Aorta (tissue), 5 donors: ENCODE measurements around the gene IL1R1. TPM values are rescaled to one million over a fixed set of nuclear protein-coding genes. Genes with fewer than 3 reads are reported as not detected.

Source experiments
- ATAC-seq: fragments of 200-7000 bp; cut with Tn5 transposase; one replicate; pipeline ENCODE4 v1.9.1; 2022; ENCODE audit warnings: moderate library complexity; ENCODE audit not compliant: low FRiP score
- DNase-seq, 2 donors: peaks; one replicate each; pipeline ENCODE4 v3.0.0-alpha.2; 2020
- H3K27ac ChIP-seq, 2 donors: one replicate each; pipeline ENCODE4 v1.5.1; 2013; ENCODE audit warnings: low read length in 2 of 2, mild to moderate bottlenecking in 2 of 2, moderate library complexity in 2 of 2, control low read depth in 1 of 2, inconsistent platforms in 1 of 2, low read depth in 1 of 2
- H3K27me3 ChIP-seq, 2 donors: one replicate each; pipeline ENCODE4 v1.6.1; 2013; ENCODE audit warnings: control low read depth in 1 of 2, low read length in 1 of 2, mild to moderate bottlenecking in 1 of 2, moderate library complexity in 1 of 2; ENCODE audit not compliant: insufficient read depth in 2 of 2, control insufficient read depth in 1 of 2
- H3K36me3 ChIP-seq, 2 donors: one replicate each; pipeline ENCODE4 v1.6.1; 2013; ENCODE audit warnings: control low read depth in 1 of 2, low read length in 1 of 2, mild to moderate bottlenecking in 1 of 2; ENCODE audit not compliant: insufficient read depth in 2 of 2, control insufficient read depth in 1 of 2
- H3K4me1 ChIP-seq, 2 donors: one replicate each; pipeline ENCODE4 v1.6.1; 2013; ENCODE audit warnings: low read length in 2 of 2, control low read depth in 1 of 2, mild to moderate bottlenecking in 1 of 2, moderate library complexity in 1 of 2; ENCODE audit not compliant: insufficient read depth in 2 of 2, control insufficient read depth in 1 of 2
- H3K4me3 ChIP-seq, 2 donors: one replicate each; pipeline ENCODE4 v1.5.1; 2013; ENCODE audit warnings: low read length in 2 of 2, control low read depth in 1 of 2, mild to moderate bottlenecking in 1 of 2
- H3K9me3 ChIP-seq: one replicate; pipeline ENCODE4 v1.6.1; 2013; ENCODE audit warnings: mild to moderate bottlenecking, low read length; ENCODE audit not compliant: control insufficient read depth
- WGBS, 2 donors: extraction: QIAGEN DNeasy Blood & Tissue Kit; methylation state at CpG; one replicate each; pipeline ENCODE4 v1.1.7; 2013; 5-methylcytosine and 5-hydroxymethylcytosine counted together
- intact Hi-C, 2 donors: fragments of 100-400 bp; cut with DNase I; formaldehyde crosslinking; loops; one replicate each; pipeline versions ENCODE4 v1.14.2 to v1.15.0; 2022
- polyA plus RNA-seq, 2 donors: library from polyadenylated mRNA; stranded (reverse); fragments of 200-250 nt; gene quantifications; one replicate each; pipeline ENCODE4 v1.2.3, GENCODE V29; 2013
- total RNA-seq, 2 donors: library from RNA; stranded (reverse); fragmentation: NEBNext Ultra II Directional; extraction: Animal tissue kit (Norgen Biotek cat#: 25700); gene quantifications; one replicate each; pipeline ENCODE4 v1.2.1, GENCODE V29; 2021
- donor health status: healthy with polysubstance abuse.
- donor health status: Bipolar disorder and iron deficiency.
- donor health status: DM: no; HTN: no; CAD: no.
- donor health status: DM: no; HTN: no; CAD: no.
- donor health status: DM: yes; HTN: yes; CAD: no.

Gene IL1R1
- total and polyA plus RNA-seq, 4 donors, result 47.0 to 155 (median 92.3) TPM

DNA sequence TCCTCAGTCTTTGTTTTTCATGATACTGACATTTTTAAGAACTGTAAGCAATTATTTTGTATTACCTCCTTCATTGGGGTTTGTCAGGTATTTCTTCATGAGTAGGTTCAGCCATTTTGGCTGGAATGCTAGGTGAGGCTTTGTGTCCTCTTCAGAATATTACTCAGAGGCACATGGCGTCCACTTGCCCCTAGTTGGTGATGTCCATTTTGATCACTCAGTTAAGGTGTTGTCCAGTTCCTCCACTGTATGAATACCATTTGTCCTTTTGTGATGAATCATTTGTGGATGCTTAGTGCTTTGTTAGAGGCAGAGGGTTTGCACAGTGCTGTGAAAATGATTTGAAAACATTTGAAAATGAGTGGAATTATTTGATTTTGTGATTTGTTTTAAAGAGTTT lies 49.0 kb downstream of the IL1R1 start:
- no peaks in the 10 kb centered on the region for H3K9me3 ChIP-seq
- H3K4me1 ChIP-seq, result no peaks in the 10 kb centered on the region
- H3K4me3 ChIP-seq, result no peak overlapping the region
- H3K36me3 ChIP-seq, result no peaks in the 10 kb centered on the region
- H3K27ac ChIP-seq, result no peak overlapping the region
- WGBS, 2 donors, result 98 to 100% methylated on average over 1 of the region's 1 CpG
- no peaks in the 10 kb centered on the region for H3K27me3 ChIP-seq
- intact Hi-C loops, result no loop called here
- DNase-seq, result no peak
- no peak for ATAC-seq

DNA sequence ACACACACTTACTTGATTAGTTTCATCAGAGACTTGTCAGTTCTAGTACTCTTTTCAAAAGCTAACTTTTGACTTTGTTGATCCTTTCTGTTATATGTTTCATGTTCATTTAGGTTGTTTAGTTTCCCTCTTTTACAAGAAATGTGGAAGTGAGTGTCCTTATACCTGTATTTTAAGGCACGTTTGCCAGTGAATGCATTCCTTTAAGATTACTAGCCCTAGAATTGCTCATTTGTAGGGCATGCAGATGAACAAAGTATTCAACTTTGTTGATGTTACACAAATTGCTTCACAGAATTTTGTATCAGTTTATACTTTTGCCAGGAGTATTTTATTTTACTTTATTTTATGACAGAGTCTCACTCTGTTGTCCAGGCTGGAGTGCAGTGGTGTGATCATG lies 50.5 kb downstream of the IL1R1 start:
- 74 to 81% methylated on average over 1 of the region's 1 CpG for WGBS, 2 donors
- Histone ChIP-seq H3K27ac (no peak overlapping the region), H3K4me3 (no peak overlapping the region), H3K4me1 (no peaks in the 10 kb centered on the region), H3K27me3 (no peaks in the 10 kb centered on the region), H3K36me3 (peaks cover 0 to 2% of the 10 kb centered on the region in 2 donors), H3K9me3 (no peaks in the 10 kb centered on the region)
- DNase-seq (no peak), ATAC-seq (no peak)
- intact Hi-C loops, result no loop called here

DNA sequence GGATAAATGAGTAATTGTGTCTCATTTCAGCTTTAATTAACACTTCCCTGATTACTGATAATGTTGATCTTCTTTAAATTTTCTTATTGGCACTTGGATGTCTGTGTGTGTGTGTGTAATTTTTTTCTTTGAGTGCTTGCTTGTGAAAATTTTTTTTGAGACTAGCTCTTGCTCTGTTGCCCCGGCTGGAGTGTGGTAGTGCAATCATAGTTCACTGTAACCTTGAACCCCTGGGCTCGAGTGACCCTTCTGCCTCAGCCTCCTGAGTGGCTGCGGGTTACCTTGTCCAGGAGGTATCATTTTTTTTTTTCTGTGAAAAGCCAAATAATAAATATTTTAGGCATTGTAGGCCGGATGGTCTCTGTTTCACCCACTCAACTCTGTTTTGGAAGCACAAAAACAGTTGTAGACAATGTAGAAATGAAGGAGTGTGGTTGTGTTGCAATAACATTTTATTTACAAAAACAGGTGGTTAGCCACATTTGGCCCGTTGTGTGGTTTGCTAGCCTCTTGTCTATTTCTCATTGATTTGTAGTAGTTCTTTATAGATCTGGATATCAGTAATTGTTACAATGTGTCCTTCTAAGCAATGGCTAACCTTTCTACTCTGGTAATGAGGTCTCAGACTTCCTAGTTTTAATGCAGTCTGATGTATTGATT lies 52.2 kb downstream of the IL1R1 start:
- intact Hi-C loops, result loop anchor here in 1 of 2 donors (5.0 kb wide), 1 partner anchor 48 kb away; no protein-coding TSS in a partner anchor
- no peaks in the 10 kb centered on the region for H3K4me1 ChIP-seq
- H3K36me3 ChIP-seq, result peaks cover 0 to 2% of the 10 kb centered on the region in 2 donors
- no peak overlapping the region for H3K4me3 ChIP-seq
- H3K27me3 ChIP-seq, result no peaks in the 10 kb centered on the region
- DNase-seq, result no peak
- peaks cover 1% of the 10 kb centered on the region for H3K9me3 ChIP-seq
- H3K27ac ChIP-seq, result no peak overlapping the region
- no peak for ATAC-seq
- WGBS, 2 donors, result 74 to 92% methylated on average over 5 of the region's 5 CpGs

DNA sequence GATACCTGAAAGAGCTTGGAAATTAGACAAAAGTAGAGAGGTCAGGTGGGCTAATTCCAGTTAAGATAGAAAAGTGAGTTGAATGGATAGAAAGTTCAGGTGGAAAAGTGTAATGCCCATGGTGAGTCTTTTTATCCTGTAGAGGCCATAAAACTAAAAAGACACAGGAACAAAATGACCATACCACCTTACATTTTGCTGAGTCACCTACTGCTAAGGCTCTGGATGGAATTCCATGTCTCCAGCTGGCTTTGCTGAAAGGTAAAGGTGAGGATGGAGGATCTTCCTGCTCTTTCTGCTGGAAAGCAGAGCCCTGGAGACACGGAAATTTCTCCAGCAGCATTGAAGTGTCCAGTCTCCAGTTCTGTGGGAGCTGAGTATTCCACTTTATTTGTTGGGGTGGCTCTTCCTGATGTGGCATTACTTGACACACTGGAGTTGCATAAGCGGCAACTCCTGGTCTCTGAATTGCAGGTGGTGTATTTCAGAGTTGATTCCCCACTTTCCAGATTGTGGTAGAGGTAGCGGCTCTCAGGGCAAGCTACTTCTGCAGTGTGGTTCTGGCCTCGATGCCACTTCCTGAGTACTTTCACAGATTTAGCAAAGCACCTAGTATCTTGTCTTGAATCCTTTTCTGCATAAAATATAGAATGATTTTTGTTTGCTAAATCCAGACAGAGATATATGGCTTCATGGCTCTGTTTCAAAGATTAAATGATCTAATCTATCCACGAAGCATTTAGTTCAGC lies 55.0 kb downstream of the IL1R1 start:
- Histone ChIP-seq H3K36me3 (peaks cover 0 to 2% of the 10 kb centered on the region in 2 donors), H3K27ac (no peak overlapping the region), H3K4me3 (no peak overlapping the region), H3K4me1 (no peaks in the 10 kb centered on the region), H3K9me3 (peaks cover 1% of the 10 kb centered on the region), H3K27me3 (no peaks in the 10 kb centered on the region)
- DNase-seq (no peak), ATAC-seq (no peak)
- intact Hi-C loops, result loop anchor here in 1 of 2 donors (5.0 kb wide), 1 partner anchor 45 kb away; no protein-coding TSS in a partner anchor
- WGBS, 2 donors, result 74 to 94% methylated on average over 5 of the region's 5 CpGs

DNA sequence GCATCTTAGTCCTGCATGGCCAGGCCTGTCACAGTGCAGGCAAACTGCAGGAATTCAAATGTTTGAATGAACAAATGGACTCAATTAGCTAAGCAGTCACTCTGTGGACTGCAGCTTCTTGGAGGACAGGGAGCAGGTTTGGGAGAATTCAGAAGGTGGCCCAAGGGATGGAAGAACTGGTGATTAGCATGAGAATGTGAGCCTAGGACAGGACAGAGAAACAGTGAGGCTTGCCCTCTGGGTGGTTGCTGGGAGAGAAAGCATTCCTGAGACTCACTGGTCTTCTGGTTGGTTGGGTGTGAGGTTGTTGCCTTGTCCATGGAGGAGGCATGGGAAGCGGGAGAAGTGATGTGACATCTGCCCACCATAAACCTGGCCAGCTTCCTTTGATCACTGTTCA lies 58.0 kb downstream of the IL1R1 start:
- Histone ChIP-seq H3K36me3 (peaks cover 0 to 2% of the 10 kb centered on the region in 2 donors), H3K9me3 (peaks cover 1% of the 10 kb centered on the region), H3K4me1 (no peaks in the 10 kb centered on the region), H3K4me3 (no peak overlapping the region), H3K27ac (no peak overlapping the region), H3K27me3 (no peaks in the 10 kb centered on the region)
- DNase-seq (no peak), ATAC-seq (no peak)
- intact Hi-C loops, result no loop called here
- WGBS, 2 donors, result 98 to 100% methylated on average over 1 of the region's 1 CpG

DNA sequence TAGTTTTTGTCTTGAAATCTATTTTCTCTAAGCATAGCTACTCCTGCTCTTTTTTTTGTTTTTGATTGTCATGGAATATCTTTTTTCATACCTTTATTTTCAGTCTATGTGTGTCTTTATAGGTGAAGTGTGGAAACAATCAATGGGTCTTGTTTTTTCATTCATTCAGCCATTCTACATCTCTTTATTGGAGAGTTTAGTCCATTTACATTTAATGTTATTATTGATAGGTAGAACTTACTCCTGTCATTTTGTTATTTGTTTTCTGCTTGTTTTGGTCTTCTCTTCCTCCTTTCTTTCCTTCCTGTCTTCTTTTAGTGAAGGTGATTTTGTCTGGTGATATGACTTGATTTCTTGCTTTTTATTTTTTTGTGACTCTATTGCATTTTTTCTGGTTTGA lies 62.1 kb downstream of the IL1R1 start:
- DNase-seq, result no peak

DNA sequence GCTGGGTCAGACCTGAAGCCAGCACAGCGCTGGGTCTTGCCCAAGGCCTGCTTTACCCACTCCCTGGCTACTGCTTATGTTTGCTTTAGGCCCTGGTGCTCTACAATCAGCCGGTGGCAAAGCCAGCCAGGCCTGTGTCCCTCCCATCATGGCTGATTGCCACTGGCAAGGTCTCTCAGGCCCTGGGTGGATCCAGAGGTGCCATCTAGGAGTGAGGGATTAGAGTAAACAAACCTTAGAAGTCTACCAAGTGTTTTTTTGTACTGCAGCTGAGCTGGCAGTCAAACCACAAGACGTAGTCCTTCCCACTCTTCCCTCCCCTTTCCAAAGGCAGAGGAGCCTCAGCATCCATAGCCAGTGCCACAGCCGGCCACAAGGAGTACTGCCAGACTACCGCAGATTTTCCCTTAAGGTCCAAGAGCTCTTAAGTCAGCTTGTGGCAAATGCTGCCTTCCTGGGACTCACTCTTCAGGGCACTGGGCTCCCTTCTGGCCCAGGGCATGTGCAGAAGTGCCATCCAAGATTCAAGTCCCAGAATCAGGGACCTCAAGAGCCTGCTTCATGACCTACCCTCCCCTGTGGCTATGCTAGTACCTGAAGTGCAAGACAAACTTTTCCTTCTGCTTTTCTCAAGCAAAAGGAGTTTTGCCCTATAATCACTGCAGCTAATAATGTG lies 64.3 kb downstream of the IL1R1 start:
- no peak for ATAC-seq
- WGBS, 2 donors, result 11 to 50% methylated on average over 5 of the region's 5 CpGs
- Histone ChIP-seq H3K27me3 (no peaks in the 10 kb centered on the region), H3K4me1 (no peaks in the 10 kb centered on the region), H3K4me3 (no peak overlapping the region), H3K27ac (no peak overlapping the region), H3K36me3 (no peaks in the 10 kb centered on the region), H3K9me3 (no peaks in the 10 kb centered on the region)
- no peak for DNase-seq
- intact Hi-C loops, result no loop called here

More for the DNA sequence above, 62.1 kb downstream of the IL1R1 start:
- intact Hi-C loops, result no loop called here
- H3K36me3 ChIP-seq, result no peaks in the 10 kb centered on the region
- no peak overlapping the region for H3K4me3 ChIP-seq
- H3K4me1 ChIP-seq, result no peaks in the 10 kb centered on the region
- ATAC-seq, result no peak
- no peaks in the 10 kb centered on the region for H3K27me3 ChIP-seq
- no peak overlapping the region for H3K27ac ChIP-seq
- peaks cover under 1% of the 10 kb centered on the region for H3K9me3 ChIP-seq

DNA sequence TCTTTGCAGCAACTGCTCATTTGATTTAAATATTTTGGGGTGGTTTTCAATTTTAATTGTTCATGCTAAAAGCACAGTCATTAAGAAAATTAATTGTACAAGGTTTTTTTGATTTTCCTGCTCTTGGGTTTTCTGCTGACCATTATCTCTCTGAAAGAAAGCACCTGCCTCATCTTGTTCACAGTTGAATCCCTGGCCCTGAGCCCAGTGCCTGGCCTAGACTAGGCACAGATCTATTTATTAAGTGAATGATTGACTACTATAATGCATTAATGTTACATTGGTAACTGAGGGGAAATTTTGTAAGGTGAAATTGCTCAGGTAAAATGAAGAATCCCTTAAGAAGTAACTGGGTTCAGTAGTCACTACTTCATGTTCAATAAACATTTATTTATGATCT lies 66.2 kb downstream of the IL1R1 start:
- DNase-seq (no peak), ATAC-seq (no peak)
- Histone ChIP-seq H3K27ac (no peak overlapping the region), H3K27me3 (no peaks in the 10 kb centered on the region), H3K4me3 (no peak overlapping the region), H3K36me3 (no peaks in the 10 kb centered on the region), H3K9me3 (no peaks in the 10 kb centered on the region), H3K4me1 (no peaks in the 10 kb centered on the region)
- intact Hi-C loops, result no loop called here
